Heart right ventricle (tissue), 16 donors: ENCODE data around the gene CCSER1. TPM values are rescaled to one million over a fixed set of nuclear protein-coding genes. Genes with fewer than 3 reads are reported as not detected.

Source experiments
- ATAC-seq, 8 donors: fragments of 200-7000 bp; cut with Tn5 transposase; one replicate each; pipeline ENCODE4 v1.9.1; 2020; ENCODE audit warnings: mild to moderate bottlenecking in 8 of 8, moderate library complexity in 8 of 8, moderate number of reproducible peaks in 1 of 8
- DNase-seq, 2 donors: peaks; one replicate each; pipeline ENCODE4 v3.0.0-alpha.2; 2020
- H3K27ac ChIP-seq, 10 donors: fragments of 200-600 bp; sonication (generic) in 2 of 10; one replicate each; pipeline versions ENCODE4 v1.5.0 to v1.8.0; 2020 to 2022; ENCODE audit warnings: mild to moderate bottlenecking in 3 of 10
- H3K27me3 ChIP-seq, 7 donors: fragments of 200-600 bp; one replicate each; pipeline ENCODE4 v1.8.0; 2021 to 2022; ENCODE audit warnings: mild to moderate bottlenecking in 2 of 7
- H3K36me3 ChIP-seq, 9 donors: fragments of 200-600 bp; sonication (generic) in 1 of 9; one replicate each; pipeline versions ENCODE4 v1.5.0 to v1.8.0; 2020 to 2022; ENCODE audit warnings: mild to moderate bottlenecking in 2 of 9
- H3K4me1 ChIP-seq, 9 donors: fragments of 200-600 bp; sonication (generic) in 1 of 9; one replicate each; pipeline versions ENCODE4 v1.5.0 to v1.8.0; 2020 to 2022; ENCODE audit warnings: mild to moderate bottlenecking in 4 of 9
- H3K4me3 ChIP-seq, 10 donors: fragments of 200-600 bp; sonication (generic) in 2 of 10; one replicate each; pipeline versions ENCODE4 v1.5.0 to v1.8.0; 2020 to 2022; ENCODE audit warnings: mild to moderate bottlenecking in 7 of 10, moderate library complexity in 2 of 10
- H3K9me3 ChIP-seq, 11 donors: fragments of 200-600 bp in 10 of 11; sonication (generic) in 2 of 11; one replicate each; pipeline versions ENCODE4 v1.5.0 to v1.8.0; 2013 to 2022; ENCODE audit warnings: mild to moderate bottlenecking in 2 of 11, control low read depth in 1 of 11, moderate library complexity in 1 of 11
- CTCF ChIP-seq, 9 donors: fragments of 200-600 bp; sonication (generic) in 2 of 9; IDR thresholded peaks; one replicate each; pipeline versions ENCODE4 v1.5.0 to v1.8.0; 2021 to 2022; ENCODE audit warnings: antibody characterized with exemption in 9 of 9, mild to moderate bottlenecking in 5 of 9, moderate library complexity in 1 of 9
- WGBS, 2 donors: extraction: QIAGEN DNeasy Blood & Tissue Kit; methylation state at CpG; one replicate each; pipeline ENCODE4 v1.1.7; 2013; ENCODE audit warnings: inconsistent platforms in 1 of 2; 5-methylcytosine and 5-hydroxymethylcytosine counted together
- intact Hi-C, 10 donors: fragments of 100-400 bp; cut with DNase I; formaldehyde crosslinking; loops; one replicate each; pipeline versions ENCODE4 v1.11.1 to v1.14.2; 2022
- polyA plus RNA-seq, 2 donors: library from polyadenylated mRNA; stranded (reverse); fragments of 200-250 nt; gene quantifications; one replicate each; pipeline ENCODE4 v1.2.3, GENCODE V29; 2013
- total RNA-seq, 10 donors: library from RNA; stranded (reverse); fragmentation: NEBNext Ultra II Directional in 3 of 10; extraction: Animal tissue kit (Norgen Biotek cat#: 25700) in 3 of 10; gene quantifications; one replicate each; pipeline versions ENCODE4 v1.2.1 to v1.2.4, GENCODE V29; 2021 to 2023
- donor health status: Arrhythmogenic right ventricular cardiomyopathy.
- donor health status: ischemic (EF 13 %, LVEDD 7.1; RV severe dilation, severe dysfunction).
- donor health status: healthy with polysubstance abuse.
- donor health status: DM: no; HTN: yes; CAD: no.
- donor health status: DM: no; HTN: no; CAD: no.
- donor health status: ischemic (EF 25% LVEDD 6.9; RV normal size, moderate dysfunction).
- donor health status: ischemic (EF 25% LVEDD 5.7; RV mildly dilated, moderate dysfunction).
- donor health status: healthy.
- donor health status: DM: yes; HTN: yes; CAD: no.
- donor health status: Ischemic cardiomyopathy.
- donor health status: ischemic (EF 35%, LVEDD 5.7; RV mildly dilated, moderate dysfunction).
- donor health status: nonischemic (EF 11% LVEDD 7.7; RV severe dilation, severe dysfunction).
- donor health status: DM: yes; HTN: yes; CAD: no.
- donor health status: PGD.
- donor health status: ischemic (EF 29% LVEDD 5.4; RV normal size, mild dysfunction).
- donor health status: nonischemic (EF 23%, LVEDD 6.1; RV moderate dilation, normal function).

CCSER1 gene
- total and polyA plus RNA-seq, 12 donors = 1.5 to 16.4 (median 12.0) TPM

- intact Hi-C loops = no loop called here
- Histone ChIP-seq H3K27me3 (no peaks in the 10 kb centered on the region), H3K9me3 (peaks cover 0 to 7% (median 0%) of the 10 kb centered on the region in 11 donors), H3K36me3 (no peaks in the 10 kb centered on the region), H3K4me3 (no peak overlapping the region), H3K27ac (no peak overlapping the region), H3K4me1 (no peaks in the 10 kb centered on the region)
- DNase-seq (no peak), ATAC-seq (no peak)
- no peak for TF ChIP-seq CTCF (IDR thresholded peaks at IDR 0.05)
Observed at GRCh38 chr4:90226734-90227133, 99.5 kb downstream of the CCSER1 start.

- TF ChIP-seq CTCF (IDR thresholded peaks at IDR 0.05) = no peak
- H3K36me3 ChIP-seq = no peaks in the 10 kb centered on the region
- no peaks in the 10 kb centered on the region for H3K4me1 ChIP-seq
- DNase-seq = no peak
- no peaks in the 10 kb centered on the region for H3K27me3 ChIP-seq
- H3K27ac ChIP-seq = no peak overlapping the region
- ATAC-seq = no peak
- intact Hi-C loops = no loop called here
- 94 to 98% methylated on average over 3 of the region's 3 CpGs for WGBS, 2 donors
- H3K4me3 ChIP-seq = no peak overlapping the region
- peaks cover 0 to 7% (median 0%) of the 10 kb centered on the region in 11 donors for H3K9me3 ChIP-seq
Observed at GRCh38 chr4:90227177-90227576, 100.0 kb downstream of the CCSER1 start.

- DNase-seq (peak; percentile 54 to 55), ATAC-seq (peak; percentile 82 to 99 (median 96))
- intact Hi-C loops = loop anchor here in 1 of 10 donors (5.0 kb wide), 1 partner anchor 108 kb away; the partner anchor contains the start of gene CCSER1
- Histone ChIP-seq H3K36me3 (no peaks in the 10 kb centered on the region), H3K9me3 (no peaks in the 10 kb centered on the region), H3K27me3 (no peaks in the 10 kb centered on the region), H3K27ac (peak overlapping the region in 7 of 10 donors; percentile 20 to 73 (median 58)), H3K4me3 (peak overlapping the region in 7 of 10 donors; percentile 14 to 37 (median 34)), H3K4me1 (peaks cover 0 to 12% (median 0%) of the 10 kb centered on the region in 9 donors)
- TF ChIP-seq CTCF (IDR thresholded peaks at IDR 0.05) = no peak
- 25 to 30% methylated on average over 8 of the region's 8 CpGs for WGBS, 2 donors
Observed at GRCh38 chr4:90234916-90235547, 107.8 kb downstream of the CCSER1 start.

- WGBS, 2 donors = 76 to 81% methylated on average over 4 of the region's 4 CpGs
- DNase-seq (no peak), ATAC-seq (no peak)
- Histone ChIP-seq H3K4me3 (no peak overlapping the region), H3K27ac (no peak overlapping the region), H3K9me3 (no peaks in the 10 kb centered on the region), H3K36me3 (no peaks in the 10 kb centered on the region), H3K27me3 (no peaks in the 10 kb centered on the region), H3K4me1 (peaks cover 0 to 12% (median 0%) of the 10 kb centered on the region in 9 donors)
- TF ChIP-seq CTCF (IDR thresholded peaks at IDR 0.05) = no peak
- intact Hi-C loops = loop anchor here in 1 of 10 donors (5.0 kb wide), 1 partner anchor 111 kb away; the partner anchor contains the start of gene CCSER1
Observed at GRCh38 chr4:90237751-90238530, 110.7 kb downstream of the CCSER1 start.
